H1 (cell line): ENCODE results near the gene SLC20A1. TPM values are rescaled to one million over a fixed set of nuclear protein-coding genes. Genes with fewer than 3 reads are reported as not detected.
A peak's percentile ranks its signal among the peaks of the same experiment; 100 is the strongest.

ENCODE experiments used
- CTCF ChIA-PET: fragments of 300-600 bp; sonication (Branson Sonifier 250); formaldehyde crosslinking; loops from one replicate; lab custom pipeline; 2021; ENCODE audit not compliant: partially characterized antibody; lab: Charles Lee
- POLR2A ChIA-PET: fragments of 300-600 bp; sonication (Branson Sonifier 250); formaldehyde crosslinking; loops from one replicate; lab custom pipeline; 2021; ENCODE audit warnings: inconsistent platforms; ENCODE audit not compliant: partially characterized antibody; lab: Charles Lee
- DNase-seq, 2 experiments: peaks; one replicate each; pipeline versions ENCODE4 v3.0.0 to v3.0.0-alpha.2; 2010 to 2022; ENCODE audit warnings: low spot score in 2 of 2, low read depth in 1 of 2, mixed read lengths in 1 of 2
- FAIRE-seq: peaks from 2 replicates; lab custom pipeline; 2011; peaks lifted over from hg19 to GRCh38; lab: Jason Lieb, UNC
- H2AFZ ChIP-seq: 2 replicates; pipeline ENCODE4 v1.8.1; 2012; ENCODE audit warnings: low read length, inconsistent platforms
- H2AK5ac ChIP-seq: 2 replicates; pipeline ENCODE4 v1.6.1; 2013; ENCODE audit warnings: low read depth, low read length
- H2BK120ac ChIP-seq: replicated peaks from 2 replicates; pipeline ENCODE3; 2013; ENCODE audit warnings: low read depth, low read length, inconsistent platforms
- H2BK12ac ChIP-seq: 2 replicates; pipeline ENCODE4 v1.6.1; 2013; ENCODE audit warnings: low read depth, low read length
- H2BK15ac ChIP-seq: 2 replicates; pipeline ENCODE4 v1.6.1; 2013; ENCODE audit warnings: low read length
- H2BK20ac ChIP-seq: 2 replicates; pipeline ENCODE4 v1.6.1; 2013; ENCODE audit warnings: low read length
- H2BK5ac ChIP-seq: 2 replicates; pipeline ENCODE4 v1.6.1; 2013; ENCODE audit warnings: low read depth, low read length
- H3K14ac ChIP-seq: 2 replicates; pipeline ENCODE4 v1.6.1; 2013; ENCODE audit warnings: inconsistent platforms; ENCODE audit not compliant: insufficient read length
- H3K18ac ChIP-seq: 2 replicates; pipeline ENCODE4 v1.6.1; 2013; ENCODE audit warnings: low read length; ENCODE audit errors: extremely low read depth
- H3K23ac ChIP-seq: 2 replicates; pipeline ENCODE4 v1.6.1; 2013; ENCODE audit warnings: inconsistent platforms; ENCODE audit not compliant: insufficient read length
- H3K23me2 ChIP-seq: 2 replicates; pipeline ENCODE4 v1.6.1; 2013; ENCODE audit warnings: low read depth, low read length
- H3K27ac ChIP-seq: 2 replicates; pipeline ENCODE4 v1.6.1; 2011; ENCODE audit warnings: low read depth, low read length, inconsistent platforms
- H3K27me3 ChIP-seq, 4 experiments: replicated peaks in 1 of 4; 1 replicate in 1 of 4; 2 replicates in 3 of 4; pipeline versions ENCODE4 v1.6.1 to v1.8.1; 2011 to 2013; ENCODE audit warnings: low read length in 3 of 4, mild to moderate bottlenecking in 3 of 4, inconsistent platforms in 2 of 4, mixed read lengths in 2 of 4, moderate library complexity in 1 of 4; ENCODE audit not compliant: control insufficient read depth in 3 of 4, insufficient read depth in 3 of 4; ENCODE audit errors: extremely low read depth in 1 of 4
- H3K36me3 ChIP-seq, 4 experiments: 2 replicates each; pipeline versions ENCODE4 v1.6.1 to v1.8.1; 2011 to 2013; ENCODE audit warnings: mild to moderate bottlenecking in 4 of 4, low read length in 3 of 4, moderate library complexity in 2 of 4, control low read depth in 1 of 4, inconsistent platforms in 1 of 4; ENCODE audit not compliant: insufficient read depth in 4 of 4, control insufficient read depth in 2 of 4
- H3K4ac ChIP-seq: replicated peaks from 2 replicates; pipeline ENCODE3; 2013; ENCODE audit warnings: low read length, low read depth, mixed read lengths, inconsistent platforms; ENCODE audit not compliant: insufficient read length
- H3K4me1 ChIP-seq, 4 experiments: replicated peaks in 1 of 4; 1 replicate in 1 of 4; 2 replicates in 3 of 4; pipeline versions ENCODE4 v1.6.1 to v1.8.1; 2011 to 2013; ENCODE audit warnings: low read length in 3 of 4, inconsistent platforms in 2 of 4, mixed read lengths in 1 of 4; ENCODE audit not compliant: insufficient read depth in 4 of 4, control insufficient read depth in 3 of 4
- H3K4me2 ChIP-seq, 2 experiments: 2 replicates each; pipeline versions ENCODE4 v1.6.1 to v1.8.1; 2011 to 2013; ENCODE audit warnings: low read depth in 2 of 2, low read length in 2 of 2, control low read depth in 1 of 2, inconsistent platforms in 1 of 2, mild to moderate bottlenecking in 1 of 2; ENCODE audit not compliant: insufficient read depth in 1 of 2
- H3K4me3 ChIP-seq, 4 experiments: fragments of 200-600, 300-600 bp in 1 of 4; sonication (generic), shearing (Covaris generic), sonication (Bioruptor Twin) in 1 of 4; 2 replicates each; pipeline versions ENCODE4 v1.5.1 to v1.8.1; 2011 to 2016; ENCODE audit warnings: low read length in 4 of 4, low read depth in 3 of 4, control low read depth in 2 of 4, inconsistent platforms in 2 of 4, mild to moderate bottlenecking in 2 of 4, mixed read lengths in 1 of 4, moderate library complexity in 1 of 4; ENCODE audit not compliant: insufficient read depth in 2 of 4; ENCODE audit errors: extremely low read depth in 1 of 4
- H3K56ac ChIP-seq: replicated peaks from 2 replicates; pipeline ENCODE3; 2013; ENCODE audit warnings: low read depth, mild to moderate bottlenecking, mixed read lengths, low read length, inconsistent platforms; ENCODE audit not compliant: insufficient read length
- H3K79me1 ChIP-seq: 2 replicates; pipeline ENCODE4 v1.6.1; 2013; ENCODE audit warnings: low read depth, low read length, control low read depth
- H3K79me2 ChIP-seq, 2 experiments: 2 replicates each; pipeline versions ENCODE4 v1.6.1 to v1.8.1; 2012 to 2013; ENCODE audit warnings: low read length in 2 of 2, mild to moderate bottlenecking in 2 of 2, inconsistent platforms in 1 of 2; ENCODE audit not compliant: insufficient read depth in 2 of 2, control insufficient read depth in 1 of 2
- H3K9ac ChIP-seq, 4 experiments: replicated peaks in 1 of 4; 1 replicate in 1 of 4; 2 replicates in 3 of 4; pipeline versions ENCODE4 v1.6.1 to v1.8.1; 2011 to 2013; ENCODE audit warnings: low read depth in 3 of 4, low read length in 3 of 4, control low read depth in 2 of 4, mild to moderate bottlenecking in 2 of 4, moderate library complexity in 2 of 4, inconsistent platforms in 1 of 4; ENCODE audit errors: extremely low read depth in 1 of 4
- H3K9me3 ChIP-seq, 2 experiments: 2 replicates each; pipeline versions ENCODE4 v1.6.1 to v1.8.1; 2012 to 2013; ENCODE audit warnings: mild to moderate bottlenecking in 2 of 2, moderate library complexity in 2 of 2, control low read depth in 1 of 2, inconsistent platforms in 1 of 2, low read depth in 1 of 2, low read length in 1 of 2, mixed read lengths in 1 of 2; ENCODE audit not compliant: insufficient read depth in 2 of 2
- H4K20me1 ChIP-seq, 2 experiments: replicated peaks in 1 of 2; 2 replicates each; pipeline versions ENCODE3 to v1.8.1; 2011 to 2013; ENCODE audit warnings: inconsistent platforms in 2 of 2, low read length in 2 of 2, mild to moderate bottlenecking in 1 of 2; ENCODE audit not compliant: insufficient read depth in 2 of 2, control insufficient read depth in 1 of 2
- H4K5ac ChIP-seq: 2 replicates; pipeline ENCODE4 v1.6.1; 2013; ENCODE audit warnings: low read length, low read depth, mixed read lengths, inconsistent platforms; ENCODE audit not compliant: insufficient read length
- H4K8ac ChIP-seq: 2 replicates; pipeline ENCODE4 v1.8.0; 2013; ENCODE audit warnings: mild to moderate bottlenecking, moderate library complexity, low read length, inconsistent platforms; ENCODE audit not compliant: insufficient read depth; ENCODE audit errors: extremely low read depth
- H4K91ac ChIP-seq: replicated peaks from 2 replicates; pipeline ENCODE3; 2013; ENCODE audit warnings: low read length, mixed read lengths, inconsistent platforms; ENCODE audit not compliant: insufficient read length
- ASH2L ChIP-seq: fragments of 200-600, 300-600 bp; sonication (generic); IDR thresholded peaks from one replicate; pipeline ENCODE4 v1.7.1; 2017; ENCODE audit warnings: low read length
- CREB1 ChIP-seq: IDR thresholded peaks from 2 replicates; pipeline ENCODE4 v1.6.1; 2012; ENCODE audit warnings: inconsistent platforms
- FOSL1 ChIP-seq: IDR thresholded peaks from 2 replicates; pipeline ENCODE4 v1.6.1; 2011; ENCODE audit warnings: mild to moderate bottlenecking, low read depth, low read length, moderate library complexity; ENCODE audit not compliant: insufficient read depth
- JUN ChIP-seq: IDR thresholded peaks from 2 replicates; pipeline ENCODE4 v1.6.1; 2011; ENCODE audit warnings: low read depth, mild to moderate bottlenecking, improper control_type of control experiment, low read length
- JUND ChIP-seq: IDR thresholded peaks from 2 replicates; pipeline ENCODE4 v1.6.1; 2011; ENCODE audit warnings: mild to moderate bottlenecking, improper control_type of control experiment, low read length
- TEAD4 ChIP-seq: IDR thresholded peaks from 2 replicates; pipeline ENCODE4 v1.6.1; 2012; ENCODE audit warnings: low read depth, low read length, inconsistent platforms, mixed read lengths
- YY1 ChIP-seq: IDR thresholded peaks from 2 replicates; pipeline ENCODE4 v1.6.1; 2011; ENCODE audit warnings: low read depth, mild to moderate bottlenecking, low read length
- ZNF274 ChIP-seq: IDR thresholded peaks from 2 replicates; pipeline ENCODE4 v1.7.0; 2012; ENCODE audit warnings: low read length, borderline replicate concordance; ENCODE audit errors: extremely low read depth
- WGBS, 2 experiments: shearing (Covaris generic) in 1 of 2; methylation state at CpG; one replicate each; pipeline versions ENCODE4 v1.1.6 to v1.1.7; 2013 to 2015; ENCODE audit warnings: low lambda C conversion rate in 2 of 2, mixed read lengths in 2 of 2, inconsistent platforms in 1 of 2, low coverage in 1 of 2, missing lambda C conversion rate in 1 of 2; ENCODE audit not compliant: insufficient replicate concordance in 2 of 2, insufficient coverage in 1 of 2, insufficient read length in 1 of 2; ENCODE audit errors: extremely low coverage in 1 of 2, missing lambda C conversion rate in 1 of 2; 5-methylcytosine and 5-hydroxymethylcytosine counted together
- polyA plus RNA-seq, 7 experiments: library from polyadenylated mRNA; depleted of rRNA in 3 of 7; stranded (reverse) in 5 of 7; unstranded in 2 of 7; fragments of >200 nt in 5 of 7; fragments of 200-250 nt in 2 of 7; gene quantifications; 1 replicate in 5 of 7; 2 replicates in 1 of 7; 4 replicates in 1 of 7; pipeline versions ENCODE4 v1.2.1 to v1.2.3, GENCODE V29; 2011 to 2013; ENCODE audit warnings: missing spikeins in 2 of 7, mixed read lengths in 2 of 7
- total RNA-seq: library from RNA; stranded (reverse); fragmentation: NEBNext Ultra II Directional; extraction: Animal tissue kit (Norgen Biotek cat#: 25700); gene quantifications from 2 replicates; pipeline ENCODE4 v1.2.1, GENCODE V29; 2021
- TF ChIP-seq, protein P1 (sequence below), 3 experiments: IDR thresholded peaks; 1 replicate in 2 of 3; 2 replicates in 1 of 3; pipeline versions ENCODE4 v1.5.1 to v1.6.1; 2011; ENCODE audit warnings: low read length in 3 of 3, mild to moderate bottlenecking in 3 of 3, inconsistent platforms in 2 of 3, low read depth in 1 of 3, moderate library complexity in 1 of 3; ENCODE audit not compliant: insufficient read depth in 1 of 3; ENCODE audit errors: control extremely low read depth in 1 of 3

The SLC20A1 gene
- total and polyA plus RNA-seq, 2 of the 8 experiments (the other 6 are each of a cell fraction or from before 2014, with no cell fraction given) = 42.6 to 105 TPM

DNA sequence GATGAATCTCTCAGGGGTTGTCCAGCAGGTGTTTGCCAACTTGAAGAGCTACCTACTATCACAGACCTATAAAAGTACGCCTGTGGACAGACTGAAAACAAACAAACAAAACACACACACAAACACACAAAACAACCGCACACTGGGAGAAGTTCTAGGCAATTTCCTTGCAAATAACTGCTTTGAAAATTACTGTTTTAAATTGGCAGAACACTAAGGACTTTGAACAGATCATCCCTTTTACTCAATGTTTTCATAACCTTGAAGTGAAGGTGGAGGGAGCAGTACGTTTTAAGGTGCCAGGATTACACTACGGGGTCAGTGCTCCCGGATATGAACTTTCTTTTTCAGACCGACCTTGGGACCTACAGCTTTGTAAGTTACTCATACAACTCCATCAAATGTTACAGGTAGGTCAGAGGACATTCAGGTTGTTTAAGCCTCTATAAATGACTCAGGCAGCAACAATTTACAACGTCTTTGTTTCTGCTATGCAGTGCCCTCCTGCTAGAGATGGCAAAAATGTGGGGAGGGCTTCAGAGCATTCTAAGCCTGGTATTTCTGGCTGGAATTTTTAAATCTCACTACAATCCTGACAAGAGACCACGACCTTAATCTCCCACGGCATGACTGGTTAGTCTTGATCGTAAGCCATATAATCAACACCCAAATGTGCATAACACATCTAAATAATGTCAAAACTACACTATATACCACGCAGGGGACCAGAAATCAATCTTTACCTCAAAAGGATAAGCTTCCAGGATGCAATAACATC lies 1.4 kb upstream of the SLC20A1 start:
- CTCF ChIA-PET = interaction anchor here (0.7 to 4.6 kb wide), 13 partner anchors 10 to 385 kb away, joined by 3 to 39 read pairs (median 5); no protein-coding TSS in a partner anchor
- Histone ChIP-seq H4K20me1 (peaks cover 4 to 5% of the 10 kb centered on the region in 2 experiments), H4K5ac (no peak overlapping the region), H2BK120ac (no peak overlapping the region), H3K4me1 (peaks cover 3 to 12% (median 7%) of the 10 kb centered on the region in 4 experiments; a peak in 5 of 7 replicates), H3K4me3 (peak overlapping the region; percentile 67 to 99 (median 77); a peak in 7 of 8 replicates), H4K91ac (no peak overlapping the region), H2AK5ac (no peak overlapping the region), H3K79me2 (peaks cover 8 to 36% of the 10 kb centered on the region in 2 experiments), H2AFZ (peak overlapping the region; percentile 100), H2BK5ac (peak overlapping the region; percentile 57; the same call in 1 of the 2 replicates), H3K4ac (no peak overlapping the region), H4K8ac (no peak overlapping the region), H3K14ac (no peak overlapping the region), H2BK12ac (peak overlapping the region; percentile 32; the same call in 1 of the 2 replicates), H3K23me2 (peaks cover 9% of the 10 kb centered on the region), H3K18ac (0 out of 2 replicates have a peak overlapping the region, but pooled peaks have one; percentile 0), H3K23ac (no peak overlapping the region), H3K4me2 (peak overlapping the region; percentile 90 to 99), H3K9ac (peak overlapping the region in 2 of 4 experiments; percentile 56 to 73; a peak in 2 of 7 replicates), H3K56ac (no peak overlapping the region), H2BK15ac (no peak overlapping the region), H3K36me3 (peaks cover 5 to 24% (median 20%) of the 10 kb centered on the region in 4 experiments; a peak in 6 of 8 replicates), H2BK20ac (no peak overlapping the region), H3K9me3 (no peaks in the 10 kb centered on the region), H3K27me3 (peaks cover 0 to 5% (median 0%) of the 10 kb centered on the region in 4 experiments; a peak in 3 of 7 replicates), H3K27ac (no peak overlapping the region), H3K79me1 (peaks cover 2% of the 10 kb centered on the region; the same call in 1 of the 2 replicates)
- 48% methylated on average over 11 of the region's 11 CpGs; no CpG with 5 or more reads in 1 of the 2 experiments for WGBS, 2 experiments
- POLR2A ChIA-PET = interaction anchor here (0.9 to 6.8 kb wide), 8 partner anchors 9 to 46 kb away, joined by 3 to 122 read pairs (median 18); no protein-coding TSS in a partner anchor
- no peak for DNase-seq
- no peak for FAIRE-seq
- TF ChIP-seq YY1 (no peak), JUND (peak; percentile 75; the same call in 1 of the 2 replicates), JUN (no peak), TEAD4 (peak; percentile 39; the same call in 1 of the 2 replicates), CREB1 (no peak), FOSL1 (no peak), ASH2L (no peak), ZNF274 (no peak)
- TF ChIP-seq, protein P1, sequence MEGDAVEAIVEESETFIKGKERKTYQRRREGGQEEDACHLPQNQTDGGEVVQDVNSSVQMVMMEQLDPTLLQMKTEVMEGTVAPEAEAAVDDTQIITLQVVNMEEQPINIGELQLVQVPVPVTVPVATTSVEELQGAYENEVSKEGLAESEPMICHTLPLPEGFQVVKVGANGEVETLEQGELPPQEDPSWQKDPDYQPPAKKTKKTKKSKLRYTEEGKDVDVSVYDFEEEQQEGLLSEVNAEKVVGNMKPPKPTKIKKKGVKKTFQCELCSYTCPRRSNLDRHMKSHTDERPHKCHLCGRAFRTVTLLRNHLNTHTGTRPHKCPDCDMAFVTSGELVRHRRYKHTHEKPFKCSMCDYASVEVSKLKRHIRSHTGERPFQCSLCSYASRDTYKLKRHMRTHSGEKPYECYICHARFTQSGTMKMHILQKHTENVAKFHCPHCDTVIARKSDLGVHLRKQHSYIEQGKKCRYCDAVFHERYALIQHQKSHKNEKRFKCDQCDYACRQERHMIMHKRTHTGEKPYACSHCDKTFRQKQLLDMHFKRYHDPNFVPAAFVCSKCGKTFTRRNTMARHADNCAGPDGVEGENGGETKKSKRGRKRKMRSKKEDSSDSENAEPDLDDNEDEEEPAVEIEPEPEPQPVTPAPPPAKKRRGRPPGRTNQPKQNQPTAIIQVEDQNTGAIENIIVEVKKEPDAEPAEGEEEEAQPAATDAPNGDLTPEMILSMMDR (IDR thresholded peaks at IDR 0.05; ENCODE audit: control extremely low read depth in 1 of 3, insufficient read depth in 1 of 3, low read depth in 1 of 3, low read length in 3 of 3) = no peak
